ENCODE measurements around the gene TNIK.
"Not testable (repeated sequence)": the region's sequence is repeated elsewhere in the genome, so short reads cannot be mapped to it uniquely, and the experiment has no call there.

TNIK gene

GRCh38 chr3:171468296-171468906 lies 8.2 kb upstream of the TNIK start:
- DNase-seq (ENCODE audit: low spot score): no peak

GRCh38 chr3:171465763-171466162 lies 5.6 kb upstream of the TNIK start:
- no peak for DNase-seq (ENCODE audit: low spot score)

GRCh38 chr3:171464462-171464861 lies 4.3 kb upstream of the TNIK start:
- no peak for DNase-seq (ENCODE audit: low spot score)

GRCh38 chr3:171462224-171462623 lies 2.0 kb upstream of the TNIK start:
- DNase-seq (ENCODE audit: low spot score): peak; percentile 42

- no peak for DNase-seq (ENCODE audit: low spot score)
Measured at GRCh38 chr3:171461525-171461917, 1.3 kb upstream of the TNIK start.

GRCh38 chr3:171460725-171461524 lies 720 bp upstream of the TNIK start:
- peak; percentile 40 for DNase-seq (ENCODE audit: low spot score)

- peak; percentile 45 for DNase-seq (ENCODE audit: low spot score)
Measured at GRCh38 chr3:171459137-171459941, 866 bp downstream of the TNIK start.

- DNase-seq (ENCODE audit: low spot score): no peak
Measured at GRCh38 chr3:171458864-171459136, 1.4 kb downstream of the TNIK start.

GRCh38 chr3:171458071-171458863 lies 1.9 kb downstream of the TNIK start:
- peak; percentile 65 for DNase-seq (ENCODE audit: low spot score)

GRCh38 chr3:171457607-171458061 lies 2.6 kb downstream of the TNIK start:
- no peak for DNase-seq (ENCODE audit: low spot score)

- no peak for DNase-seq (ENCODE audit: low spot score)
Measured at GRCh38 chr3:171456765-171457606, 3.2 kb downstream of the TNIK start.

- no peak for DNase-seq (ENCODE audit: low spot score)
Measured at GRCh38 chr3:171455603-171456550, 4.3 kb downstream of the TNIK start.

- DNase-seq (ENCODE audit: low spot score): no peak
Measured at GRCh38 chr3:171454041-171454440, 6.2 kb downstream of the TNIK start.

- DNase-seq (ENCODE audit: low spot score): no peak
Measured at GRCh38 chr3:171453180-171453886, 6.9 kb downstream of the TNIK start.

GRCh38 chr3:171452328-171452727 lies 7.9 kb downstream of the TNIK start:
- DNase-seq (ENCODE audit: low spot score): no peak

- no peak for DNase-seq (ENCODE audit: low spot score)
Measured at GRCh38 chr3:171451915-171452314, 8.3 kb downstream of the TNIK start.

GRCh38 chr3:171447579-171447891 lies 12.7 kb downstream of the TNIK start:
- DNase-seq (ENCODE audit: low spot score): not testable (repeated sequence)

- no peak for DNase-seq (ENCODE audit: low spot score)
Measured at GRCh38 chr3:171446801-171447578, 13.2 kb downstream of the TNIK start.

GRCh38 chr3:171446301-171446700 lies 13.9 kb downstream of the TNIK start:
- no peak for DNase-seq (ENCODE audit: low spot score)
